ENCODE results near the gene INPP5A.
A peak's percentile ranks its signal among the peaks of the same experiment; 100 is the strongest.
"Not testable (repeated sequence)": the region's sequence is repeated elsewhere in the genome, so short reads cannot be mapped to it uniquely, and the experiment has no call there.

The INPP5A gene

DNA sequence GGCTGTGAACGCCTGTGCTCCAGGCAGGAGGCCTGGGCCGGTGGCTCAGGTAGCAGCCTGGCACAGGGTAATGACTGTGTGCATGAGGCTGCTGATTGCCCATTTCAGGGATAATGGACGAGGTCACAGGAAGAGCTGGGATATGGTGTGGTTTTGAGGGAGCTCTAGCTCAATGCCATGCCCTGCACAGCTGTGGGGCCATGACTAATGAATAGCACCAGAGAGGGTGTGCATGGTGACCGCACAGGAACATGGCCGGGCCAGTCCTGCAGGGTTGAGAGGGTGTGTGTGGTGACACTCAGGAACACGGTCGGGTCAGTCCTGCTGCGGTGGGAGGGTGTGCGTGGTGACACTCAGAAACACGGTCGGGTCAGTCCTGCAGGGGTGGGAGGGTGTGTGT lies 226.5 kb downstream of the INPP5A start:
- H3K4me1 Mint-ChIP-seq = peaks cover 7 to 9% of the 10 kb centered on the region in 2 donors
- no peak for DNase-seq
- peak overlapping the region; percentile 65 for H3K27ac Mint-ChIP-seq
- H3K36me3 Mint-ChIP-seq = peaks cover 50 to 63% of the 10 kb centered on the region in 2 donors
- ATAC-seq (replicated peaks) = no peak
- H3K27me3 Mint-ChIP-seq = no peaks in the 10 kb centered on the region
- H3K9me3 Mint-ChIP-seq = no peaks in the 10 kb centered on the region
- H3K4me3 Mint-ChIP-seq = no peak overlapping the region

DNA sequence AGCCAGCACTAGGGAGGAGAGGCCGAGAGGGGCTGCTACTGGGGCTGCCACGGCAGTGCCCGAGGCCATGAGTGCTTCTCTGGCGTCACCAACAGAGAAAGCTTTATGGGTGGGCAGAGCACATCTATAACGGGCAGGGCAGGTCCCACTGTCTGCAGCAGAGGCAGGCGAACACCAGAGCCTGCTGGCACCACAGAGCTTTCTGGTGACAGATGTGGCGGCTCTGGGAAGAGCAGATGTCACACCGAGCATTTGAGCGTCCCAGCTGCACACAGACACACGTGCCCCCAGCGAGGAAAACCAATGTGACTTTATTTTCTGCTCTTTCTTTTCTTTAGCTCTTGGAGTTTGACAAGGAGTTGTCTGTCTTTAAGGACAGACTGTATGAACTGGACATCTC lies 227.8 kb downstream of the INPP5A start:
- DNase-seq = no peak
- H3K4me3 Mint-ChIP-seq = no peak overlapping the region
- H3K36me3 Mint-ChIP-seq = peaks cover 53 to 59% of the 10 kb centered on the region in 2 donors
- H3K9me3 Mint-ChIP-seq = no peaks in the 10 kb centered on the region
- peaks cover 7 to 9% of the 10 kb centered on the region in 2 donors for H3K4me1 Mint-ChIP-seq
- peak overlapping the region; percentile 31 for H3K27ac Mint-ChIP-seq
- no peak for ATAC-seq (replicated peaks)
- H3K27me3 Mint-ChIP-seq = no peaks in the 10 kb centered on the region

DNA sequence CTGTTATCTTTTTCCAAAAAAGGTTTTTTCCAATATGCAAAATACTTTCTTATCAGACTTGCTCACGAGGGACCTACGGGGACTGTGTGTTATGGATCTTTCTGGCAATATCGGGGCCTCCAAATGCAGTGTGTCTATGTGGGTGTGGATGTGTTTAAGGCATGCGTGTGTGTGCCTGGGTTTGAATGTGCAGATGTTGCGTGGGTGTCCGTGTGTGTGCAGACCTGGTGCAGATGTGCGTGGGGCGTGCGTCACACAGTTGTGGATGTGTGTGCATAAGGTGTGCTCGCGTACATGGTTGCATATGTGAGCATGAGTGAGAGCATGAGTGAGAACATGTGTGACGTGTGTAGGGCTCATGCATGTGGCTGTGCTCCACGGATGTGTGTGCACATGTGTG lies 228.7 kb downstream of the INPP5A start:
- H3K27ac Mint-ChIP-seq = peak overlapping the region; percentile 48
- ATAC-seq (replicated peaks) = no peak
- peaks cover 49 to 51% of the 10 kb centered on the region in 2 donors for H3K36me3 Mint-ChIP-seq

DNA sequence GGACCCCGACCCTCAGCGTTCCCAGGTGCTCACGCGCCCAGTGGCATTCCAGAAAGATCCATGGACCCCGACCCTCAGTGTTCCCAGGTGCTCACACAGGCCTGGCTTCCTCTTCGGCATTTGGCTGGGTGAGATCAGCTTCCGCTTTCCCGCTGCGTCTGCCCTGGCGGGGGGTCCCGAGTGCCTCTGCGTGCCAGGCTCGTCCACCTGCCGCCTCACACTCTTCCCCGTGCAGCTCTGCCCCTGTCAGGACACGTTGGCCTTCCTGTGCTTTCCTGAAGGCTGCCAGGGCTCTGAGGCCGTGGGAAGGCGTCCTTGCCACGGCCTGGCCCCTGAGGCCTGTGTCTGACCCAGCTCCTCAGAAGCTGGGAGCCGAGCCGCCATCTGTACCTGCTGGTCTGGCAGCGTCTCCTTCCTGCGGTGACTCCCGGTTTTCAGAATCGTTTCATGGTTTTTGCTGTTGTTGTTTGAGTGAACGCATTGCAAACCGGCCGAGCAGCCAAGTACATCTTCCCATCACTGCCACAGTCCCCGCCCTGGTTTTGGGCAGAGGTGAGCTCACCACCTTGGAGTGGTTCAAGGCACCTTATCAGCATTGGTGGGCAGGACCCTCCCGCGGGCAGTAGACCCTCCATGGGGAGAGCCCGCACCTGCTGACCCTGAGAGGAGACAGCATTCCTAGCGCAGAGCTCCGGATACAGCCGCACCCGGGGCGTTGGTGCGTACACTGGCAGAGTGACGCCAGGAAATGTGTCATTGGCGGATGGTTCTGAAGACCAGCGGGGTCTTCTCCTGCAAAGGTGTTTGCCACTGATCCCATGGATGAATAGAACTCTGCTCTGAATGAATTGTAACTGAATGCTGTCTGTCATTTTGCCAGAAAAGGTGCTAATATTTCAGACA lies 231.0 kb downstream of the INPP5A start:
- Mint-ChIP-seq H3K36me3 (peaks cover 40 to 42% of the 10 kb centered on the region in 2 donors), H3K4me3 (no peak overlapping the region), H3K27ac (peak overlapping the region; percentile 20), H3K4me1 (peaks cover 0 to 2% of the 10 kb centered on the region in 2 donors), H3K9me3 (no peaks in the 10 kb centered on the region), H3K27me3 (no peaks in the 10 kb centered on the region)
- ATAC-seq (replicated peaks) (no peak), DNase-seq (no peak)

More for the DNA sequence above, 228.7 kb downstream of the INPP5A start:
- H3K4me3 Mint-ChIP-seq = no peak overlapping the region
- no peaks in the 10 kb centered on the region for H3K9me3 Mint-ChIP-seq
- no peaks in the 10 kb centered on the region for H3K27me3 Mint-ChIP-seq
- peaks cover 7 to 9% of the 10 kb centered on the region in 2 donors for H3K4me1 Mint-ChIP-seq
- DNase-seq = no peak

DNA sequence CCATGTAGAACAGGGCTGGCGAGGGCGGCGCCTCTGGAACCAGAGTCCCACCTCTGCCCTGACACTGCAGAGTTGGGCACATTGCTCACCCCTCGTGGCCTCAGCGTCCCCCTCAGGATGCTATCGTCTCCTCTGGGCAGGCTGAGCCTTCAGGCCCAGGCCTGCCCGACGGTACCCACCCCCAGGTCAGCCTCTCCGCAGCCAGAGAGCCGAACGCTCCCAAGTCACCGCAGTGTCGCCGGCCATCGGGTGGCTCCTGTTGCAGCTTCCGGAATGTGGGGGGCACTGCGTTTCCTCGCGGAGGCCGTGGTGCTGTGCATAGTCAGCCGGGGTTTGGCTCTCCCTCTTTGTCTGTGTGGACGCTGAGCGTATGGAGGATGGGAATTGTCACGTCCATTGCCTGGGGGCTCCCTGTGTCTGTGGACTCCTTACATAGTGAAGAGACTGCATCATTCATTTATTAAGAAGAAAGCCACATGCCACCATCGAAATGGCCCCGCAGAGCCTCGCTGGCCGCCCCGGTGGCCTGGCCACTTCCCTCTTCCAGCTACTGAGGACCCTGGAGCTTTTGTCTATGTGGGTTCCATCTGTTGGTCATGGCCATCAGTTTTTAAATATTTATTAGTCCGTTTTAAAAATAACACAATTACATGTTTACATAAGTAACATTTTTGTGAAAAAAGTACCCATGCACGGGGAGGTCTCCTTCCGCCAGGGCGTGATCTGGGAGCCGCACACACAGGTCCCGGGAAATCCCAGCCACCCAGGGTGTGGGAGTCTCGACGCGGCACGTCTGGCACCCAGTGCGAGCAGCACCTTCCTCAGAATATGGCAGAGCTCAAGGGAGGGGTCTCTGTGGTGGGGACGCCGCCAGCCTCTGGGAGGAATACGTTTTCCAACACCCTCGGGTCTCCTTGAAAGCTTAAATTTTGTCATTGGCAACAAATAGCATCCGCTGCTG lies 232.8 kb downstream of the INPP5A start:
- Mint-ChIP-seq H3K36me3 (peaks cover 36 to 43% of the 10 kb centered on the region in 2 donors), H3K4me1 (no peaks in the 10 kb centered on the region), H3K27me3 (no peaks in the 10 kb centered on the region), H3K27ac (no peak overlapping the region), H3K4me3 (no peak overlapping the region), H3K9me3 (no peaks in the 10 kb centered on the region)
- no peak for DNase-seq
- ATAC-seq (replicated peaks) = no peak

DNA sequence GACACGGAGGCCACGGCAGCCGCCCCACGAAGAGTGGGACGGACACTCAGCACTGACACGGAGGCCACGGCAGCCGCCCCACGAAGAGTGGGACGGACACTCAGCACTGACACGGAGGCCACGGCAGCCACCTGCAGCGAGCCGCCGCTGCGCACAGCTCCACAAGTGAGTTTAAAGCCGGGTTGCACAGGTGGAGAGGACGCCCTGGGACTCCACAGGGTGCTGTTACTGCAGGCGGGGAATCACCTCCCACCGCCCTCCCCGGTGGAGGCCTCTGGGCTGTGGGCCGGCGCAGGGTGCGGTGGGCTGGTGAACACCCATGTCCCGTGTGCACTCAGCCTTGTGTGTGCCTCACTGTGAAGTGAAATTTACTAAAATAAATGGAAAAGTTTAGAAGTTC lies 235.2 kb downstream of the INPP5A start:
- not testable (repeated sequence) for H3K4me3 Mint-ChIP-seq; DNase-seq; H3K4me1 Mint-ChIP-seq; H3K27me3 Mint-ChIP-seq; H3K9me3 Mint-ChIP-seq; ATAC-seq (replicated peaks)
- peak overlapping the region; percentile 47 for H3K27ac Mint-ChIP-seq
- H3K36me3 Mint-ChIP-seq = peaks cover 35 to 43% of the 10 kb centered on the region in 2 donors

DNA sequence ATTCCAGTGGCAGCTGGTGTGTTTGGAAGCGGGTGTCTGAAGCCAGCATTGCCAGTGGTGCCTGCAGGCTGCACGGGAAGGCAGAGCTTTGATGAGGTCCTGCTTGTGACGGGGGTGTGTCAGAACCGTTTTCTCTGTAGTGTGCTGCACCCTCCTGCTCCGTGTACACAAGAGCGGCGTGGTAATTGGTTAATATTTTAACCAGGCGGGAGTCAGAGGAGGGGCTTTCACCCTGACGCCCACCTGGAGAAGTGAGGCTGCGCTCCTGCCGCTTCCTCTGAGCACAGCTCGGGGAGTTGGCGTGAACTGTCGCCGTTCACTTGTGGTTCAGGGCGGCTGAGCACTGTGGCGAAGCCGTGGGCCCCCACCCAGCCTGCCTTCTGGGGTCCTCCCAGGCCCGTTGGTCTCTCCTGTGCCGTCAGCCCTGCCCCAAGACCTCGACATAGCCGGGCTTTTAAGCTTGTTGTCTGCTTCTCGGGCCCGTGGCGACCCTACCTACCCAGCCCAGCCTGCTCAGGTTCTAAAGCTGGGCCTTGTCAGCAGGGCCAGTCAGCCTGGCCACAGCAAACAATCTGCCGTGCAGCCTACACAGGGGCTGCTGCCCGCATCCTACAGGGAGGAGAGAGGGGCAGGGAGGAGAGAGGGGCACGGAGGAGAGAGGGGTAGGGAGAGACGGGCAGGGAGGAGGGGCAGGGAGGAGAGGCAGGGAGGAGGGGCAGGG lies 236.8 kb downstream of the INPP5A start:
- Mint-ChIP-seq H3K36me3 (peaks cover 32 to 41% of the 10 kb centered on the region in 2 donors), H3K9me3 (no peaks in the 10 kb centered on the region), H3K4me3 (no peak overlapping the region), H3K4me1 (no peaks in the 10 kb centered on the region), H3K27ac (no peak overlapping the region), H3K27me3 (no peaks in the 10 kb centered on the region)
- ATAC-seq (replicated peaks) (no peak), DNase-seq (no peak)

DNA sequence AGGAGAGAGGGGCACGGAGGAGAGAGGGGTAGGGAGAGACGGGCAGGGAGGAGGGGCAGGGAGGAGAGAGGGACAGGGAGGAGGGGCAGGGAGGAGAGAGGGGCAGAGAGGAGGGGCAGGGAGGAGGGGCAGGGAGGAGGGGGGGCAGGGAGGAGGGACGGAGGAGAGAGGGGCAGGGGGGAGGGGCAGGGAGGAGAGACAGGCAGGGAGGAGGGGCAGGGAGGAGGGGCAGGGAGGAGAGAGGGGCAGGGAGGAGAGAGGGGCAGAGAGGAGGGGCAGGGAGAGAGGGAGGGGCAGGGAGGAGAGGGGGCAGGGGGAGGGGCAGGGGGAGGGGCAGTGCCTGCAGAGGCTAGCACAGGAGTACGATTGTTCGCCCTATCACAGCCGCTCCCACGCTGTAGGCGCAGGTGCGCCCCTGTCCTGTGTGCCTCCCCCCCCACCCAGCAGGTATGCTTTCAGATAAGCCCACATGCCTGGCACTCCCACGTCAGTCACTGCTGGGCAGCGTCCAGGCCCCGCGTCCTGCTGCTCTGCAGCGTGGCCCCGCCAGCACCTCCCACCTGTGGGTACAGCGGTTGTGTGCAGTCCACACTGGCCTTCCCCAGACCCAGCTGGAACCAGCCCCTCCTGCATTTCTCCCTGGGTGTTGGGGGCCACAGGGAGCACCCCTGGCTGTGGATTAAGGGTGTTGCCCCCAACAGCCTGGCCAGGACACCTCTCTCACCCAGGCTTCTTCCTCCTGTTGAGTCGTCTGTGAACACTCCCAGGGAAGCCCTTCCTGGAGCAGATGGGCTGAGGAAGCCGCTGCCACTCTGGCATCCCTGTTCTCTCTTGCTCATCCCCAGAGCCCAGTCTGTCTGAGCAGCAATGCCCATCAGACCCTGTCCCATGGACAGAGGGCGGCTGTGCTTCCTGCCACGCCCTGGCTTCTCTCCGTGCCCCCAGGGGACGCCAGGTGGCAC lies 237.6 kb downstream of the INPP5A start:
- no peaks in the 10 kb centered on the region for H3K27me3 Mint-ChIP-seq
- H3K9me3 Mint-ChIP-seq = no peaks in the 10 kb centered on the region
- no peak for DNase-seq
- H3K4me3 Mint-ChIP-seq = no peak overlapping the region
- no peaks in the 10 kb centered on the region for H3K4me1 Mint-ChIP-seq
- no peak for ATAC-seq (replicated peaks)
- peaks cover 38 to 43% of the 10 kb centered on the region in 2 donors for H3K36me3 Mint-ChIP-seq
- H3K27ac Mint-ChIP-seq = no peak overlapping the region

DNA sequence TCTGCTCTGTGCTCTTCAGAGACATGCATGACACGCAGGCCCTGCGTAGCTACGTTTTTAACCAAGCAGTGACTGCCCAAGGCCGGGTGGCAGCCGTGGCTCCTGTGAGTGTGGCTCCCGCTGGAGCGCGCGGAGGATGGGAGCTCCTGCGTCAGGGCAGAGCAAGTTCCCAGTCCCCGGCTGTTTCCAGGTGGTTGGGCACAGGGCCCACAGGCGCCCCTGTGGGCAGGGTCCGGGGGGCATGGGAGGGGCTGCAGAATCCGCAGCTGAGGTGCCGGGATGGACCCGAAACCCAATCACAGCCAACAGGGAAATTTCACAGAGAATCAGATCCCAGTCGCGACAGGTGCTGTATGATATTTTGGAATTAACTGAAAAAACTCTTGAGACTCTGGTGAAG lies 238.6 kb downstream of the INPP5A start:
- no peak for DNase-seq
- Mint-ChIP-seq H3K9me3 (no peaks in the 10 kb centered on the region), H3K4me1 (no peaks in the 10 kb centered on the region), H3K36me3 (peaks cover 43 to 45% of the 10 kb centered on the region in 2 donors), H3K27ac (no peak overlapping the region), H3K27me3 (no peaks in the 10 kb centered on the region), H3K4me3 (no peak overlapping the region)
- ATAC-seq (replicated peaks) = no peak

DNA sequence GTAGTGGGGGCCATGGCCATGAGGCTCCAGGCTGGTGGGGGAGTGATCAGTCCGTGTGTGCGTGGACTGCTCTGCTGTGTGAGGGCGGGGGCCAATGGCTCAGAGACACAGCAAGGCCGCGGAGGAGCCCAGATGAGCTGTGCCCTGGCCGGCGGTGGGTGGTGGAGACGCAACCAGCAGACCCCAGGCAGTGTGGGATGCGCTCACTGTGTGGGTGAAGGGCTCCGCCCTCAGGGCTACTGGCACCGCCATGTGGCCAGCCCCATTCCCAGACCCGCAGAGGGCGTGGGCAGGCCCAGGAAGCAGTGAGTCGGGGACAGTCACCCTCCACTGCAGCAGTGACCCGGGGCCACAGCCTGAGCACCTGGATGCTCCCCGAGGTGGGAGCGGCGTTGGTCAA lies 239.2 kb downstream of the INPP5A start:
- DNase-seq = no peak
- H3K36me3 Mint-ChIP-seq = peaks cover 50 to 52% of the 10 kb centered on the region in 2 donors
- H3K27ac Mint-ChIP-seq = no peak overlapping the region
- no peak for ATAC-seq (replicated peaks)
- H3K9me3 Mint-ChIP-seq = no peaks in the 10 kb centered on the region
- H3K4me1 Mint-ChIP-seq = no peaks in the 10 kb centered on the region
- no peak overlapping the region for H3K4me3 Mint-ChIP-seq
- H3K27me3 Mint-ChIP-seq = no peaks in the 10 kb centered on the region

DNA sequence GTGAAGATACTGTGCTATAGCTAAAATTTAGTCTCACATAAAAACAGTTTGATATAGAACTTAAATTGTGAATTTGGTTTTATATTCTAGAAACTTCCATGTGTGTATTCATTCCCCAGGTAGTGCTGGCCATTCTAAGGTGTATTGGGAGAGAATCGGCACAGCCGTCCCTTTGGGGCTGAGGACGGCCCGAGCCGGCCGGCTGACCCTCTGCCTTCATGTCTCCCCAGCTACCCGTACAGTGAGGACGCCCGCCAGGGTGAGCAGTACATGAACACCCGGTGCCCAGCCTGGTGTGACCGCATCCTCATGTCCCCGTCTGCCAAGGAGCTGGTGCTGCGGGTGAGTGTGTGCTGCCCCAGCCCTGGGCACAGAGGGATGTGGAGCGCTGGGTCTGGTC lies 239.9 kb downstream of the INPP5A start:
- Mint-ChIP-seq H3K9me3 (no peaks in the 10 kb centered on the region), H3K27me3 (no peaks in the 10 kb centered on the region), H3K4me1 (no peaks in the 10 kb centered on the region), H3K36me3 (peaks cover 54 to 57% of the 10 kb centered on the region in 2 donors), H3K4me3 (no peak overlapping the region), H3K27ac (no peak overlapping the region)
- no peak for DNase-seq
- no peak for ATAC-seq (replicated peaks)

DNA sequence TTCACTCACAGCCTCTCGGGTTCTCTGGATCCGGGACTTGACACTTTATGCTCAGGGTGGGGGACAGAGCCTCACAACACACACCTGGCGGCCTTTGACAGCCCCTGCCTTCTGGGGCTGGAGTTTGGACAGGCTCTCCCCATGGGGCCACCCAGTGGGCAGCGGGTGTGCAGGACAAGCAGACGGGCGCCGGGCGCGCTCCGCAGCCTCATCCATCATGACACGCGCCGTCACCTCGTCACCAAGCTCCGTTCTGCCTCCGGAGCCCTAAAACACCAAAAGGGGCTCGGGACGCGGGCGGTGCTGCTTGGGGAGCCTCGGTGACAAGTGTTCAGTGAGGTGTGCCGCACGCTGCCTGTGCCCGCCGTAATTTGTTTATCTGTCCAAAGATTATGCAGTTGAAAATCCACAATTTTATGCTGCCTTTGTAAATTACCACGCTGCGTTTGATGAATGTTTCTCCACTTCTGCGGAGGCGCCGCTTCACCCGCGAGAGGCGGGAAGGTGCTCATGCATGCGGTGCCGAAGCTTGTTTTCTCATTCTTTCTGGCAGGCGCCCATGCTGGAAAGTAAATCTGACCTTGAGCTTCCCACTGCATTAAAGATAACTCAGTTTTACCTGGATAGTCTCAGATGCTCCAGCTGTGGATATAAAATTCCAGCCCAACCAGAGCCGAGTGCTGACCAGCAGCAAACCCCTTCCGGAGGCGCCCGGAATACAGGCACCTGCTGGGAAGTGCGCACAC lies 242.1 kb downstream of the INPP5A start:
- Mint-ChIP-seq H3K36me3 (peaks cover 56 to 64% of the 10 kb centered on the region in 2 donors), H3K9me3 (no peaks in the 10 kb centered on the region), H3K4me3 (no peak overlapping the region), H3K27me3 (peaks cover 4 to 9% of the 10 kb centered on the region in 2 donors), H3K4me1 (no peaks in the 10 kb centered on the region), H3K27ac (no peak overlapping the region)
- ATAC-seq (replicated peaks) = no peak
- DNase-seq = no peak
